HCT116 (cell line): ENCODE results near the gene LTC4S. TPM values are rescaled to one million over a fixed set of nuclear protein-coding genes. Genes with fewer than 3 reads are reported as not detected.

Source experiments
- ATAC-seq: fragments of 200-7000 bp; cut with Tn5 transposase; 2 replicates; pipeline ENCODE4 v1.9.1; 2020; ENCODE audit warnings: mild to moderate bottlenecking, moderate library complexity
- BruUV-seq: library from RNA; stranded (reverse); fragments of 400-500 nt; replicated peaks from 2 replicates; lab custom pipeline; 2021; lab: Mats Ljungman, UMichigan
- CTCF ChIA-PET: fragments of 300-600 bp; sonication (Branson Sonifier 250); formaldehyde crosslinking; loops from one replicate; lab custom pipeline; 2021; ENCODE audit warnings: antibody characterized with exemption; lab: Charles Lee
- POLR2A ChIA-PET: fragments of 300-600, 350-600 bp; sonication (Branson Sonifier 250); formaldehyde crosslinking; loops from one replicate; lab custom pipeline; 2021; ENCODE audit warnings: antibody characterized with exemption; lab: Charles Lee
- RAD21 ChIA-PET, 2 experiments: fragments of 300-600 bp; sonication (Branson Sonifier 250); formaldehyde crosslinking; loops; one replicate each; lab custom pipeline; 2023; ENCODE audit warnings: low total read pairs in 2 of 2; ENCODE audit not compliant: uncharacterized antibody in 2 of 2, unreplicated experiment in 2 of 2, low non-redundant PET in 1 of 2; lab: Charles Lee
- DNase-seq: peaks from one replicate; pipeline ENCODE4 v3.0.0-alpha.2; 2010; ENCODE audit warnings: low read depth, low spot score
- H2AFZ ChIP-seq: fragments of 200-600 bp; shearing (Covaris generic), sonication (generic); 2 replicates; pipeline ENCODE4 v1.6.1; 2017; ENCODE audit warnings: low read depth, mixed run types, mixed read lengths, antibody characterized with exemption, low read length; ENCODE audit not compliant: poor library complexity, severe bottlenecking
- H3K27ac ChIP-seq: 2 replicates; pipeline ENCODE4 v1.5.1; 2012; ENCODE audit warnings: low read depth, low read length
- H3K27me3 ChIP-seq: fragments of 200-600 bp; sonication (generic); 2 replicates; pipeline ENCODE4 v1.6.1; 2016; ENCODE audit warnings: mixed run types, low read length, mixed read lengths; ENCODE audit not compliant: insufficient read depth
- H3K36me3 ChIP-seq, 2 experiments: fragments of 200-500 bp in 1 of 2; fragments of 200-600 bp in 1 of 2; sonication (Bioruptor generic) in 1 of 2; sonication (generic) in 1 of 2; 2 replicates each; pipeline versions ENCODE4 v1.5.1 to v1.6.1; 2014 to 2016; ENCODE audit warnings: low read length in 2 of 2, inconsistent platforms in 1 of 2, mixed read lengths in 1 of 2, mixed run types in 1 of 2; ENCODE audit not compliant: insufficient read depth in 2 of 2, control insufficient read depth in 1 of 2
- H3K4me1 ChIP-seq, 2 experiments: fragments of 200-600 bp in 1 of 2; sonication (generic) in 1 of 2; 2 replicates each; pipeline versions ENCODE4 v1.5.1 to v1.6.1; 2012 to 2017; ENCODE audit warnings: low read length in 2 of 2, inconsistent platforms in 1 of 2, mild to moderate bottlenecking in 1 of 2, mixed read lengths in 1 of 2, mixed run types in 1 of 2, moderate library complexity in 1 of 2; ENCODE audit not compliant: insufficient read depth in 2 of 2, control insufficient read depth in 1 of 2
- H3K4me2 ChIP-seq: fragments of 200-600 bp; sonication (generic); 2 replicates; pipeline ENCODE4 v1.6.1; 2017; ENCODE audit warnings: mixed run types, low read length, mixed read lengths
- H3K4me3 ChIP-seq, 2 experiments: fragments of 200-600 bp in 1 of 2; sonication (generic) in 1 of 2; replicated peaks in 1 of 2; 2 replicates each; pipeline ENCODE4 v1.5.1; 2011 to 2016; ENCODE audit warnings: low read length in 2 of 2, control low read depth in 1 of 2, low read depth in 1 of 2, mild to moderate bottlenecking in 1 of 2, mixed read lengths in 1 of 2, mixed run types in 1 of 2
- H3K79me2 ChIP-seq: fragments of 200-600 bp; sonication (generic); 2 replicates; pipeline ENCODE4 v1.6.1; 2017; ENCODE audit warnings: mild to moderate bottlenecking, mixed run types, low read length, moderate library complexity, mixed read lengths; ENCODE audit not compliant: insufficient read depth
- H3K9ac ChIP-seq: fragments of 200-600 bp; sonication (generic); 2 replicates; pipeline ENCODE4 v1.6.1; 2016; ENCODE audit warnings: low read length, mixed read lengths
- H3K9me2 ChIP-seq: fragments of 200-600 bp; sonication (generic), shearing (Covaris generic); 2 replicates; pipeline ENCODE4 v1.6.1; 2017; ENCODE audit warnings: mixed run types, mild to moderate bottlenecking, moderate library complexity; ENCODE audit not compliant: insufficient read depth
- H3K9me3 ChIP-seq, 2 experiments: fragments of 200-500 bp in 1 of 2; fragments of 200-600 bp in 1 of 2; sonication (Bioruptor generic) in 1 of 2; sonication (generic) in 1 of 2; 2 replicates each; pipeline ENCODE4 v1.6.1; 2014 to 2017; ENCODE audit warnings: low read length in 2 of 2, mixed read lengths in 2 of 2, inconsistent platforms in 1 of 2, low read depth in 1 of 2, mild to moderate bottlenecking in 1 of 2, mixed run types in 1 of 2, moderate library complexity in 1 of 2; ENCODE audit not compliant: control insufficient read depth in 1 of 2, insufficient read depth in 1 of 2
- H4K20me1 ChIP-seq: fragments of 200-600 bp; sonication (generic), shearing (Covaris generic); 2 replicates; pipeline ENCODE4 v1.6.1; 2017; ENCODE audit warnings: mixed run types, mild to moderate bottlenecking, moderate library complexity; ENCODE audit not compliant: insufficient read depth
- EGR1 ChIP-seq: IDR thresholded peaks from 2 replicates; pipeline ENCODE4 v1.6.1; 2012; ENCODE audit warnings: low read depth
- EZH2phosphoT487 ChIP-seq: fragments of 200-600 bp; IDR thresholded peaks from 2 replicates; pipeline ENCODE4 v1.6.1; 2018; ENCODE audit warnings: antibody characterized with exemption, borderline replicate concordance
- FOSL1 ChIP-seq: IDR thresholded peaks from 2 replicates; pipeline ENCODE4 v1.6.1; 2012; ENCODE audit warnings: low read depth
- POLR2AphosphoS5 ChIP-seq: IDR thresholded peaks from 2 replicates; pipeline ENCODE4 v1.6.1; 2011; ENCODE audit warnings: mild to moderate bottlenecking, low read depth, low read length, moderate library complexity
- RAD21 ChIP-seq: IDR thresholded peaks from 2 replicates; pipeline ENCODE4 v1.6.1; 2012; ENCODE audit warnings: low read depth, mild to moderate bottlenecking
- SIN3A ChIP-seq: IDR thresholded peaks from 2 replicates; pipeline ENCODE4 v1.6.1; 2012; ENCODE audit warnings: low read depth
- ZNF274 ChIP-seq: fragments of 200-500 bp; sonication (Bioruptor generic); IDR thresholded peaks from 2 replicates; pipeline ENCODE4 v1.6.1; 2014; ENCODE audit warnings: mild to moderate bottlenecking, low read depth, low read length, inconsistent platforms
- intact Hi-C: fragments of 100-400 bp; cut with micrococcal nuclease; formaldehyde crosslinking; loops from 2 replicates; pipeline ENCODE4 v1.10.0; 2022
- total RNA-seq: library from RNA; stranded (reverse); gene quantifications from one replicate; pipeline ENCODE4 v1.2.1, GENCODE V29; 2021; ENCODE audit not compliant: unreplicated experiment
- TF ChIP-seq, protein P1 (sequence below): IDR thresholded peaks from 2 replicates; pipeline ENCODE4 v1.6.1; 2012
- TF ChIP-seq, protein P2 (sequence below), 3 experiments: fragments of 200-600 bp in 1 of 3; sonication (generic) in 1 of 3; IDR thresholded peaks in 2 of 3; conservative IDR thresholded peaks in 1 of 3; 2 replicates each; pipeline ENCODE4 v1.5.1; 2012 to 2017; ENCODE audit warnings: low read depth in 2 of 3, low read length in 2 of 3, antibody characterized with exemption in 1 of 3, borderline replicate concordance in 1 of 3, control low read depth in 1 of 3, mild to moderate bottlenecking in 1 of 3, mixed read lengths in 1 of 3, mixed run types in 1 of 3, moderate library complexity in 1 of 3; ENCODE audit not compliant: insufficient read depth in 1 of 3

Gene LTC4S
- total RNA-seq, 1 experiment from 2014 or later = 5.0 TPM

- no peak overlapping the region for H3K4me3 ChIP-seq
- POLR2A ChIA-PET = no interaction called here
- peaks cover 16 to 30% of the 10 kb centered on the region in 2 experiments for H3K4me1 ChIP-seq
- H3K4me2 ChIP-seq = no peak overlapping the region
- DNase-seq = no peak
- no peak overlapping the region for H2AFZ ChIP-seq
- no peak for ATAC-seq
- H4K20me1 ChIP-seq = no peaks in the 10 kb centered on the region
- intact Hi-C loops = no loop called here
- CTCF ChIA-PET = no interaction called here
- H3K36me3 ChIP-seq = peaks cover 19 to 24% of the 10 kb centered on the region in 2 experiments; a peak in 3 of 4 replicates
- TF ChIP-seq FOSL1 = no peak
- no peak for TF ChIP-seq ZNF274
- TF ChIP-seq, protein P1, sequence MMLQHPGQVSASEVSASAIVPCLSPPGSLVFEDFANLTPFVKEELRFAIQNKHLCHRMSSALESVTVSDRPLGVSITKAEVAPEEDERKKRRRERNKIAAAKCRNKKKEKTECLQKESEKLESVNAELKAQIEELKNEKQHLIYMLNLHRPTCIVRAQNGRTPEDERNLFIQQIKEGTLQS = no peak
- no peak for TF ChIP-seq SIN3A
- TF ChIP-seq POLR2AphosphoS5 = no peak
- no peak for TF ChIP-seq EZH2phosphoT487
- TF ChIP-seq EGR1 = no peak
- no peak for TF ChIP-seq RAD21
- no peak overlapping the region for H3K27ac ChIP-seq
- BruUV-seq = TSS peak; percentile 6
- no peak overlapping the region for H3K9ac ChIP-seq
- H3K9me2 ChIP-seq = no peaks in the 10 kb centered on the region
- RAD21 ChIA-PET = no interaction called here
- H3K79me2 ChIP-seq = peaks cover 4% of the 10 kb centered on the region; the same call in 1 of the 2 replicates
- H3K9me3 ChIP-seq = no peaks in the 10 kb centered on the region
- H3K27me3 ChIP-seq = no peaks in the 10 kb centered on the region
Observed at GRCh38 chr5:179814090-179814489, 20.3 kb downstream of the LTC4S start.

DNA sequence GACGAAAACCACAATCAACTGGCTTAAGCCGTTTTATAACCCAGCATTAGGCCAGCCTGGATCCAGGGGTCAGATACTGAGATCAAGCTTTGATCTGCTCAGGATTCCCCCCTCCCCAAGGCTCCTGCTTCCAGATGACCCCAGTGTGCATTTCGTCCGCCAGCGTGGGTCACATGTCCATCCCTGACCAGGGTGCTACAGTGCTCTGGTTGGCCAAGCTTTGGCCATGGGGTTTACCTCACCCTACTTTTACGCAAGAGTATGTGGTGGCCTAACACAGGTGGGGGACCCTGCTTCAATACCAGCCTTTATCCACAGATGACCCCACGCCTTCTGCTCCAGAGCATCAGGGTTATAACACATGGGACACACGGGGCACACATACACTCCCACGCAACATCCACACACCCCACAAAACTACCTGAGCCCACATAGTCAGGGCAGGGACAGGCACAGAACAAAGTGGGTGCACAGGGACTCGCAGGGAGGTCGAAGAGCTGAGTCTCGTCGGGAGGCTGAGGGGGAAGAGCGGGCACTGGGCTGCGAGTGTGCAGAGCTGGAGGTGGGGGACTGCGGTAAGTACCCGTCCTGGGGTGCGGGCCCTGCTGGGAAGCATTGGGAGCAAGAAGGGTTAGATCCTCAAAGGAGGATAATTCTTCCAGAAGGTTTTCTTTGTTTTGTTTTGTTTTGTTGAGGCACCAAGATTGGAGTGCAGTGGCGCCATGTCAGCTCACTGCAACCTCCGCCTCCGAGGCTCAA, 21.9 kb downstream of the LTC4S start:
- no peaks in the 10 kb centered on the region for H4K20me1 ChIP-seq
- DNase-seq (no peak), ATAC-seq (no peak)
- H3K4me2 ChIP-seq = no peak overlapping the region
- no peak overlapping the region for H3K9ac ChIP-seq
- no peaks in the 10 kb centered on the region for H3K9me3 ChIP-seq
- no peak overlapping the region for H2AFZ ChIP-seq
- peaks cover 29 to 45% of the 10 kb centered on the region in 2 experiments for H3K4me1 ChIP-seq
- RAD21 ChIA-PET = no interaction called here
- no TSS peak for BruUV-seq
- no peak overlapping the region for H3K4me3 ChIP-seq
- TF ChIP-seq, protein P2, sequence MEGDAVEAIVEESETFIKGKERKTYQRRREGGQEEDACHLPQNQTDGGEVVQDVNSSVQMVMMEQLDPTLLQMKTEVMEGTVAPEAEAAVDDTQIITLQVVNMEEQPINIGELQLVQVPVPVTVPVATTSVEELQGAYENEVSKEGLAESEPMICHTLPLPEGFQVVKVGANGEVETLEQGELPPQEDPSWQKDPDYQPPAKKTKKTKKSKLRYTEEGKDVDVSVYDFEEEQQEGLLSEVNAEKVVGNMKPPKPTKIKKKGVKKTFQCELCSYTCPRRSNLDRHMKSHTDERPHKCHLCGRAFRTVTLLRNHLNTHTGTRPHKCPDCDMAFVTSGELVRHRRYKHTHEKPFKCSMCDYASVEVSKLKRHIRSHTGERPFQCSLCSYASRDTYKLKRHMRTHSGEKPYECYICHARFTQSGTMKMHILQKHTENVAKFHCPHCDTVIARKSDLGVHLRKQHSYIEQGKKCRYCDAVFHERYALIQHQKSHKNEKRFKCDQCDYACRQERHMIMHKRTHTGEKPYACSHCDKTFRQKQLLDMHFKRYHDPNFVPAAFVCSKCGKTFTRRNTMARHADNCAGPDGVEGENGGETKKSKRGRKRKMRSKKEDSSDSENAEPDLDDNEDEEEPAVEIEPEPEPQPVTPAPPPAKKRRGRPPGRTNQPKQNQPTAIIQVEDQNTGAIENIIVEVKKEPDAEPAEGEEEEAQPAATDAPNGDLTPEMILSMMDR (IDR thresholded peaks at IDR 0.05 in 2 of 3, conservative IDR thresholded peaks at IDR 0.05 in 1 of 3; ENCODE audit: borderline replicate concordance in 1 of 3, insufficient read depth in 1 of 3, low read depth in 2 of 3, low read length in 2 of 3) = no peak
- POLR2A ChIA-PET = no interaction called here
- no peaks in the 10 kb centered on the region for H3K9me2 ChIP-seq
- no peak overlapping the region for H3K27ac ChIP-seq
- H3K36me3 ChIP-seq = peaks cover 19 to 24% of the 10 kb centered on the region in 2 experiments; a peak in 3 of 4 replicates
- intact Hi-C loops = no loop called here
- no peaks in the 10 kb centered on the region for H3K27me3 ChIP-seq
- CTCF ChIA-PET = no interaction called here
- no peaks in the 10 kb centered on the region; the same call in none of the 2 replicates for H3K79me2 ChIP-seq
